GM18519 (cell line): ENCODE results near the gene ZBTB24.
"Not testable (repeated sequence)": the region's sequence is repeated elsewhere in the genome, so short reads cannot be mapped to it uniquely, and the experiment has no call there.

ENCODE experiments used
- ATAC-seq: cut with Tn5 transposase; IDR thresholded peaks from one replicate; pipeline ENCODE4 v1.9.1; 2021; ENCODE audit warnings: mild to moderate bottlenecking, moderate library complexity; ENCODE audit not compliant: unreplicated experiment, low FRiP score

Gene ZBTB24

DNA sequence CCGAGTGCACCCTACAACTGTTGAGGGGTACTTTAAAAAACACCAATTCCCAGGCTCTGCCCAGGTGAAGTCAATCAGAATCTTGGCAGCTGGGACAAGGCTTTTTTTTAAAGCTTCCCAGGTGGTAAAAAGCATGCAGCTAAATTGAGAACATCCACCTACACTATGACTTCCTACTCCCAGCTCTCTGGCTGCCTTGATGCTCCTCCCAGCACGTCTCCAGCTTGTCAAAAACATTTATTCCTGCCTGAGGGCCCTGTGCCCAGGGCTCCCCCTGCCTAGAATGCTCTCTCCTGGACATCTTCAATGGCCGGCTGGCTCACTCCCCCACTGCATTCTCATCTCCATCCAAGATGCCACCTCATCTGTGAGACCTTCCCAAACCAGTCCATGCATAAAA lies 9.9 kb downstream of the ZBTB24 start:
- no peak for ATAC-seq

GRCh38 chr6:109472132-109472995 lies 10.7 kb downstream of the ZBTB24 start:
- peak; percentile 40 for ATAC-seq

- ATAC-seq = no peak
These were observed 11.8 kb downstream of the ZBTB24 start for GRCh38 chr6:109471105-109471810.

DNA sequence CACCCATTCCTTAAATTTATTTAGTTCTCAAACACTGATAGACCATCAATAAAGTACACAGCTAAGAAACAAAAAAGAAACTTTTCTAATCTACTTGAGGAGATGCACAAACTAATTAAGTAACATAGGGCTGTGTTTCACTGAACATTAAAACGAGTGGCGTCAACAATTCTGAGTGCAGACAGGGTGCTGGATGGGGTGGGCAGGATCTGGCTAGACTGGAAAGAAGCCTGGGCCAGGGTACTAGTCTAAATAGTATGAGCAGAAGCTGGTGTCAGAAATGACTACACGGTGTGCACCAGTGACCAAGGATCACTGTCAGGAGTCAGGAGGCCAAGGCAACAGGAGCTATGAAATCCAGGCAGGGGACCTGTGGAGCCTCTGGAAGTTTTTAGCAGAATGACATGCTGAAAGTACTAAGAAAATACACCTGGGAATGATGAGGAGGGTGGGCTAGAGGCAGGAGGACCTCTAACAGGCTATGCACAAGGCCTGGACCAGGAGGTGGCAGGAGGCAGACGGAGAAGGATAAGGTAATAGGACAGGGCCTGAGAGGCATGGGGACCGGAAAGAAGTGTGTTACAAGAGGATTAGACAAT lies 13.3 kb downstream of the ZBTB24 start:
- ATAC-seq = no peak

DNA sequence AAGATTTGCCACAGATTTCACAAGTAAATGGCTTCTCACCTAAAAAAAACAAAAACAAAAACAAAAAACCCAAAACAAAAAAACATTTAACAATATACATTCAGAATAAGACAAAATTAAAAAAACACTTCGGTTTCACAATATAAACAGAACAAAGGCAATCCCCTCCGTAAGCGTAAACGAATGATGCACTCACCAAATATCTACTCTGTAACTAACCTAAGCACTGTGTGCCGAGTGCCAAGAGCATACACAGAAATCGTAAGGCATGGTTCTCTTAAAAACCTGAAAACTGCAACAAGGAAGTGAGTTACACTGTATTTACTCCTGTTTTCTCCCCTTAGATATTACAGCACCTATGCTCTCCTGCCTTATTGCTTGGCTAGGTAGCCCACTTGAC lies 15.3 kb downstream of the ZBTB24 start:
- no peak for ATAC-seq

- no peak for ATAC-seq
These were observed 16.7 kb downstream of the ZBTB24 start for GRCh38 chr6:109466212-109466923.

- ATAC-seq = no peak
These were observed 17.2 kb downstream of the ZBTB24 start for GRCh38 chr6:109465772-109466171.

GRCh38 chr6:109461733-109462526 lies 21.1 kb downstream of the ZBTB24 start:
- ATAC-seq = no peak

- not testable (repeated sequence) for ATAC-seq
These were observed 21.8 kb downstream of the ZBTB24 start for GRCh38 chr6:109461205-109461604.

- ATAC-seq = no peak
These were observed 22.7 kb downstream of the ZBTB24 start for GRCh38 chr6:109460161-109460829.

DNA sequence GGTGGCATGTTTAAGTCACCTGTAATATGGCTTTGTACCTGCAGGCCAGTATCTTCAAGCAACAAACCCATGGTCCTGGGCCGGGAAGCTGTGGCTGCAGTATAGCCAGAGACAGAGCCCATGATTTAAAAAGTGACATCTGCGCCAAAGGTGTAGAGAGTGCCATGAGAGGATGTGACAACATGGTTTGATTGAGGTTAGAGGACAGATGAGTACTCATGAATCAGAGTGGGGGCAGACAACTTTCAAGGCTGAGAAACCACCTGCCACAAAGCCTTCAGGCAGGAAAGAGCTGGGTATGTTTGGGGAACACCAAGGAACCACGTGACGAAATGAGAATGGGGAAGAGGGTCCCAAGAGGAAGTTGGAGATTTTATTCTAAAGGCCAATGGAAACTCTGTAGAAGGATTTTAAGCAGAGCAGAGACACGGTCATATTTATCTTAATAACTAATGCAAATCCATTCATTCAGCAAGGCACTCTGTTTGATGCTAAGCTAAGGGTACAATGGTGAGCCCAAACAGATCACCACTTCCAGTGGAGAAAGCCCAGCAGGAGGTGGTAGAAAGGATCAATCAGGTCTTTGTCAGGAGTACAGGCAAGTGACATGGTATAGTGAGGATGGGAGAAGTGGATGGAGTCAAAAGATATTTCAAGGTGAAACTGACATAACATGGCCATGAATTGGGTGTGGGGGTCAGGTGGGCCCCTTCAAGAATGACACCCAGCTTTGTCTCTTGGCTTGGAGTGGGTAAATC lies 24.1 kb downstream of the ZBTB24 start:
- ATAC-seq = peak; percentile 31

DNA sequence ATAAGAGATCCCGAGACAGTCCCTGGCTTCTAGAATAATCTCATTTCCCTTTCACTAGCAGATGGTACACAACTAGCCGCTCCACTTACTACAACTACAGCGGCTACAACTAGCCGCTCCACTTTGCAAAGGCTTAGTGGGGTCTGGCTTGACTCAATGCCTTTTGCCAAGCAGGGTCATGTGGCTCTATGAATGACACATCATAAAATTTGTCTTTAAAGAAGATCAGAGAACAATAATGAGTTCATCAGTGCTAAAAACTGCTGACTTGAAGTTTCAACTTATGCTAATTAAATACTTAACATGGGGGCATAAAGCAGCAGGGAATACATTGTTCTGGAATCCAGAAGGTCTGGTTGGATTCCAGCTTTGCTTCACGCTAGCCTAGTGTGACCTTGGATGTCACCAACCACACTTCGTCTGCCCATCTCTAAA lies 25.4 kb downstream of the ZBTB24 start:
- no peak for ATAC-seq

- ATAC-seq = no peak
These were observed 26.1 kb downstream of the ZBTB24 start for GRCh38 chr6:109456710-109457561.

DNA sequence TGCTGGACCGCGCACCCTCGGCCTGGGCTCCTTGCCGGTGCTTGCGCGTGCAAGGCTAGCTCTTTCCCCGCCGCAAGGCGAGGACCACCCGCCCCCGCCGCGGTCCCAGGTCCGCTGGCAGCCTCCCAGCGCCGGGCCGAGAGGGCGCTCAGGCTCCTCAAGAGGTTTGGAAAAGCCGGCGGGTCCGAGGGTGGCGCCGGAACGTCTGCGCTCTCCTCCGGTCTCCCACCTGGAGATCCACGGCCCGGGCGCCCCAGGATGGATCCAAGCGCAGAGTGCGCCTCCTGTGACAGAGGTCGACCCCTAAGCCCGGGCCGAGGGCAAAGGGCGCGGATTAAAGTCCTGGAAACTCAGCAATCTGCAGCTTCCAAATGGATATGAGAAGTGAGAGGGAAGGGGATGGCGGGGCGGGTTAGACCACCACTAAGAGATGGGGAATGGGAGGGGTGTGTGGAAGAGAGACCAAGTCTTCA lies 26.9 kb downstream of the ZBTB24 start:
- no peak for ATAC-seq

DNA sequence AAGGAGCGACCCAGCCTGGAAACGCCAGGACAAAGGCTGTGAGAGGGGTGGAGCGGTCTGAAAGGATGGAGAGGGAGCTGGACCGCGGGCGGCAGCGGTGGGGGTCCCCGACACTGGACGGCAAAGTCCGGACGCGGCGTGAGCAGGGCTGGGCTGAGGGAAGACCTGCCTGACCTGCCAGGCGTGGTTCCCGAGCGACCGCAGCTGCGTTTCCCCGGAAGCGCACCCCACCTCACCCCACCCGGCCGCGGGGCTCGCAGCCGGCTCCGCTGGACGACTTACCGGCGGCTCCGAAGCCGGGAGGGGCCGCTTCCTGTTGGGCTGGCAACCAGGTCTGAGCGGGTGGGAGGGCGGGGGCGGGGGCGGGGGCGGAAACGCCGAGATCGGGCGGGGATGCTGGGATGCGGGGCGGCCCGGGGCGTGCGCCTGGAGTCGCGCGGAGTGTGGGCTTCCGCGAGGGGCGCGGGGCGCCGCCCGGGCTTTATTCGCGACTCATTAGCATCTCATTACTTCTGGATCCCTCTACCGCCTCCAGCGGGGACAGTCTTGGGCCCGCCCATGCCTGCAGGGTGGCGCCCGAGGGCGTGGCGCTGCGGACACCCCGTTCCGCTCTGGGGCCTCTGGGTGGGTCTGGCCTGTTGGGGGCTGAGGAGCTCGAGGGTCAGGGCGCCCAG lies 27.4 kb downstream of the ZBTB24 start, which contains the start of gene MICAL1:
Gene MICAL1, minus strand, starts transcription at position 336 of the 674 bp plus-strand sequence. CDS start 1,576 bp downstream, outside the sequence.
- peak; percentile 46 for ATAC-seq

GRCh38 chr6:109454496-109455436 lies 28.3 kb downstream of the ZBTB24 start:
- no peak for ATAC-seq
